NB4 (cell line): ENCODE results near the gene ANXA2R.
A peak's percentile ranks its signal among the peaks of the same experiment; 100 is the strongest.

Experiments
- DNase-seq: peaks from one replicate; pipeline ENCODE4 v3.0.0; 2010; ENCODE audit warnings: low read depth
- H3K4me3 ChIP-seq: one replicate; pipeline ENCODE4 v1.5.1; 2011; ENCODE audit warnings: mild to moderate bottlenecking, low read depth, low read length, moderate library complexity
- MYC ChIP-seq: IDR thresholded peaks from 2 replicates; pipeline ENCODE4 v1.6.1; 2011; ENCODE audit warnings: low read depth, low read length
- POLR2A ChIP-seq: IDR thresholded peaks from 2 replicates; pipeline ENCODE4 v1.6.1; 2011; ENCODE audit warnings: mild to moderate bottlenecking; ENCODE audit not compliant: insufficient read length; ENCODE audit errors: extremely low read depth
- TF ChIP-seq, protein P1 (sequence below): IDR thresholded peaks from 2 replicates; pipeline ENCODE4 v1.6.1; 2011; ENCODE audit warnings: low read depth, low read length
- TF ChIP-seq, protein P2 (sequence below): IDR thresholded peaks from one replicate; pipeline ENCODE4 v1.5.1; 2012; ENCODE audit warnings: low read depth, low read length

ANXA2R gene

DNA sequence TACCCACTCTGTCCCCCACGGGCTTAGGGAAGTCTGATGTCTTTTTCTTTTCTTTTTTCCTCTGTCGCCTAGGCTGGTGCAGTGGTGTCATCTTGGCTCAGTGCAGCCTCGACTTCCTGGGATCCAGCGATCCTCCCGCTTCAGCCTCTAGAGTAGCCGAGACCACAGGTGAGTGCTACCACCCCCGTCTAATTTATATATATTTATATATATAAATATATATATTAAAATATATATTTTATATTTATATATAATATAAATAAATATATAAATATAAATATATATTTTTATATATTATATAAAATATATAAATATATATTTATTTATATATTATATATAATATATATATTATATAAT is 3.3 kb upstream of the ANXA2R start:
- H3K4me3 ChIP-seq = peak overlapping the region; percentile 76
- TF ChIP-seq, protein P1, sequence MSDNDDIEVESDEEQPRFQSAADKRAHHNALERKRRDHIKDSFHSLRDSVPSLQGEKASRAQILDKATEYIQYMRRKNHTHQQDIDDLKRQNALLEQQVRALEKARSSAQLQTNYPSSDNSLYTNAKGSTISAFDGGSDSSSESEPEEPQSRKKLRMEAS = no peak
- TF ChIP-seq MYC (no peak), POLR2A (no peak)
- TF ChIP-seq, protein P2, sequence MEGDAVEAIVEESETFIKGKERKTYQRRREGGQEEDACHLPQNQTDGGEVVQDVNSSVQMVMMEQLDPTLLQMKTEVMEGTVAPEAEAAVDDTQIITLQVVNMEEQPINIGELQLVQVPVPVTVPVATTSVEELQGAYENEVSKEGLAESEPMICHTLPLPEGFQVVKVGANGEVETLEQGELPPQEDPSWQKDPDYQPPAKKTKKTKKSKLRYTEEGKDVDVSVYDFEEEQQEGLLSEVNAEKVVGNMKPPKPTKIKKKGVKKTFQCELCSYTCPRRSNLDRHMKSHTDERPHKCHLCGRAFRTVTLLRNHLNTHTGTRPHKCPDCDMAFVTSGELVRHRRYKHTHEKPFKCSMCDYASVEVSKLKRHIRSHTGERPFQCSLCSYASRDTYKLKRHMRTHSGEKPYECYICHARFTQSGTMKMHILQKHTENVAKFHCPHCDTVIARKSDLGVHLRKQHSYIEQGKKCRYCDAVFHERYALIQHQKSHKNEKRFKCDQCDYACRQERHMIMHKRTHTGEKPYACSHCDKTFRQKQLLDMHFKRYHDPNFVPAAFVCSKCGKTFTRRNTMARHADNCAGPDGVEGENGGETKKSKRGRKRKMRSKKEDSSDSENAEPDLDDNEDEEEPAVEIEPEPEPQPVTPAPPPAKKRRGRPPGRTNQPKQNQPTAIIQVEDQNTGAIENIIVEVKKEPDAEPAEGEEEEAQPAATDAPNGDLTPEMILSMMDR = no peak
- no peak for DNase-seq

DNA sequence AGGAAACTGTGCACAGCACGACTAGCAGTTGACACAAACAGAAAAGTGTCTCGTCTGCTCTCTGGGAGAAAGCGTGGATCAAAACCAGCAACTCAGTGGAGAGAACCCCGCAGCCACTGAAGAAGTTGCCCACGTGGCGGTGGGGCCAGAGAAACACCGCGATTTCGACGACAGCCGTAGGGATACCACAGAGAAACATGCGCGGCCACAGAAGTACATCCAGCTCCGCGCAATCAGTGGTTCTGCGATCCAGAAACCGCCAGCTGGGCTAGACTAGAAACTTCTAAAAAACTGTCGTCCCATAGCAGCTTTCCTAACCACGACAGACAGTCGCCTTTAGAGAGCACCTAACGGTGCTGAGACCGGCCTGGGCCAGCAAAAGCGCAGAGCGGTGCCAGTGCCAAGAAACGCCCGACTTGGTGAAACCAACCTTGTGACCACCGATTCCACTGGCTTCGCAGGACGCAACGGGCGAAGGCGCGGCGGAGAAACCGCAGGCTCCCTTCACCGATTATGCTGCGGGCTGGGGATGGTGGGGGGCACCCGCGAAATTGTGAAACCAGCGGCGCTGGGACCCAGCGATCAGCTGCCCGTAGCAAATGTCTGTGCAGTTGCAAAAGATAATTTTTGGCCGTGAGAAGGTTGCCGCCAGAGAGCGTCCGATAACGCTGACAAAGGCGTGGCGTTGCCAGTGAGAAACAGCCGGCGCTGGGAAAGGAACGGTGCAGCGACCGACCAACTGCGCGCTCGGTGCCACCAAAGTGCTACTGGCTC is 2.7 kb upstream of the ANXA2R start:
- H3K4me3 ChIP-seq = peak overlapping the region; percentile 76
- TF ChIP-seq MYC = peak; percentile 93
- TF ChIP-seq, protein P1 = peak; percentile 87
- TF ChIP-seq, protein P2 = no peak
- TF ChIP-seq POLR2A = peak; percentile 51
- DNase-seq = peak; percentile 96

DNA sequence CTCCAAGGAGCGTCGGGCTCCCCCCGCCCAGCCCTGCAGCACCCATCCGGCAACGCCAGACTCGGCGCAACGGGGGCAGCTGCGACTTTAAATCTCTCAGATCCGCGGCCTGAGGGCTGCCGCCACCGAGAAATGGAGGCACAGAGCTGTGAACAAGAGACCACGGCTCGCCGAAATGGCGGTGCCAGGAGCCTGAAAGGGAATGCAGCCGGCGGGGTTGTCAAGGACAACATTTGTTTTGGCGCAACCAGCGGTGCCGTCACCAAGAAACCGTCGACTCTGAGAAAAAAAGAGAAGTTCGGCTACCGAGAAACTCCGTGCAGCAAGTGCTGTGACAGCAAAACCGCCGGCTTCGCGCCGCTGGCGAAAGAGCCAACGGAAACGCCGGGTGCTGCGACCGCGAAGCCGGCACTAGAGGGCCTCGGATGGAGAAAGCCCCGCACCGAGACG is 2.1 kb upstream of the ANXA2R start:
- H3K4me3 ChIP-seq = peak overlapping the region; percentile 76

GRCh38 chr5:43041669-43042175 is 1.6 kb upstream of the ANXA2R start:
- peak; percentile 84 for DNase-seq
- peak overlapping the region; percentile 76 for H3K4me3 ChIP-seq
- no peak for TF ChIP-seq MYC
- TF ChIP-seq, protein P2 = no peak
- TF ChIP-seq, protein P1 = no peak
- no peak for TF ChIP-seq POLR2A

More for the DNA sequence above, 2.1 kb upstream of the ANXA2R start:
- DNase-seq = peak; percentile 98
- TF ChIP-seq POLR2A (peak; percentile 82), MYC (peak; percentile 51; the same call in 1 of the 2 replicates)
- TF ChIP-seq, protein P1 = no peak
- TF ChIP-seq, protein P2 = no peak

GRCh38 chr5:43041110-43041668 is 1.1 kb upstream of the ANXA2R start:
- peak overlapping the region; percentile 76 for H3K4me3 ChIP-seq
- DNase-seq = peak; percentile 80
- TF ChIP-seq, protein P1 = no peak
- no peak; the same call in 1 of the 2 replicates for TF ChIP-seq MYC
- TF ChIP-seq, protein P2 = no peak
